Fibroblast of skin of right biceps (primary cell): Measurements from ENCODE around the gene ZSCAN1.
A peak's percentile ranks its signal among the peaks of the same experiment; 100 is the strongest.

ENCODE experiments used
- DNase-seq: peaks from one replicate; pipeline ENCODE4 v3.0.0-alpha.2; 2013

The ZSCAN1 gene

GRCh38 chr19:58085348-58085875 is 51.6 kb downstream of the ZSCAN1 start:
- DNase-seq: no peak

DNA sequence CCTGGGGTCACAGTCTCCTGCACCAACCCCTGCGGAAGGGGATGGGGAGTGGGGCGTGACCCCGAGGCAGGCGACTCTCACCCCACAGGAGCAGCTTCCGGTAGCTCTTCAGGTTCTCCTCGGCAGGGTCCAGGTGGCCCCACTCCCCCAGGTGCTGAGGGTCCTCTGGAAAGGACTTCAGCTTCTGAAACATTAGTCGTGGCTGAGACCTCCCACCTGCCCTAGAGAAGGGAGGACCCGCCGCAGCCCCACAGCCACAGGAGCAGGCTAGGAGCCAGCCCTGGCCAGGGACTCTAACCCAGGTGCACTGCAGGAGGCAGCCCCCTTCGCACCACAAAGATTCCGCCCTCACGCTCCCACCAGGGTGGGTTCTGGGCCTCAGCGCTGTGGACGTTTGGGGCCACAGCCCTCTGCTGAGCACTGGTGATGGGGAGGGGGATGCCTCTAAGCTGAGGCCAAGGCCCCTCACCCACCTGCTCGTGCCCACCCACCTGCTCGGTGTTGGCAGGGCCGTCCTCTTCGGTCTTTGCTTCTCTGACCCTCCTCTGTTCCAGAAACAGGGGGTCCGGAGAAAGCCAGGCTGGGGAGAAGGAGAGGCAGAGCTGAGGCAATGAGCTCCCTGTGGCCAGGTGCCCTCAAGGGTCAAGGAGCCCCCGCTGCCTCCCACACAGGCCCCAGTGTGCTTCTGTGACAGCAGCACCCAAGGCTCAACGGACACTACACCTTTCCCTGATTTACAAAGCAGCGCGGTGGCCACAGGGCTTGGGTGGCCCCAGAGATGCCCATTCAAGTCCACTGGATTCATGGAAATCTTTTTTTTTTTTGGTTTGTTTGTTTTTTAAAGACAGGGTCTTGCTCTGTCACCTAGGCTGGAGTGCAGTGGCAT is 53.2 kb downstream of the ZSCAN1 start:
- DNase-seq: no peak

- DNase-seq: no peak
These were observed 54.8 kb downstream of the ZSCAN1 start for GRCh38 chr19:58088521-58089052.

- DNase-seq: no peak
These were observed 56.0 kb downstream of the ZSCAN1 start for GRCh38 chr19:58089846-58090245.

- no peak for DNase-seq
These were observed 57.6 kb downstream of the ZSCAN1 start for GRCh38 chr19:58091251-58091995.

GRCh38 chr19:58093071-58093470 is 59.2 kb downstream of the ZSCAN1 start:
- DNase-seq: no peak

GRCh38 chr19:58095328-58095727 is 61.5 kb downstream of the ZSCAN1 start:
- DNase-seq: no peak

GRCh38 chr19:58096884-58097283 is 63.1 kb downstream of the ZSCAN1 start:
- DNase-seq: no peak

DNA sequence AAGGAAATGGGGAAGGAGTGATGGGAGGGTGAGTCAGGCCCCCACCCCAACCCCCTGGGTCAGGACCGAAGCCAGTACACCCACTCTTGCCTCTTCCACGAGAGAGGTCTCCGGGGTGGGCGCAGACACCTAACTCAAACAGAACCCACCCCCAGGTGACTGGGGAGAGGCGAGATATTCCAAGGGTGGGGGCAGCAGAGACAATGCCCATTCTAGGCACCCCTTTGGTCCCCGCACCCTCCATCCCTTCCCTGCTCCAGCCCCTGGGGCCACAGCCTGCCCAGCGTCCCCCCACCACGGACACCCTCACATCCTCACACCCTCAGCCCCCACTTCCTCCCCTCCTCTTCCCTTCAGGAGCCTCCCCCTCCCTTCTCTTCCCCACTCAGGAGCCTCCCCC is 63.5 kb downstream of the ZSCAN1 start:
- no peak for DNase-seq

DNA sequence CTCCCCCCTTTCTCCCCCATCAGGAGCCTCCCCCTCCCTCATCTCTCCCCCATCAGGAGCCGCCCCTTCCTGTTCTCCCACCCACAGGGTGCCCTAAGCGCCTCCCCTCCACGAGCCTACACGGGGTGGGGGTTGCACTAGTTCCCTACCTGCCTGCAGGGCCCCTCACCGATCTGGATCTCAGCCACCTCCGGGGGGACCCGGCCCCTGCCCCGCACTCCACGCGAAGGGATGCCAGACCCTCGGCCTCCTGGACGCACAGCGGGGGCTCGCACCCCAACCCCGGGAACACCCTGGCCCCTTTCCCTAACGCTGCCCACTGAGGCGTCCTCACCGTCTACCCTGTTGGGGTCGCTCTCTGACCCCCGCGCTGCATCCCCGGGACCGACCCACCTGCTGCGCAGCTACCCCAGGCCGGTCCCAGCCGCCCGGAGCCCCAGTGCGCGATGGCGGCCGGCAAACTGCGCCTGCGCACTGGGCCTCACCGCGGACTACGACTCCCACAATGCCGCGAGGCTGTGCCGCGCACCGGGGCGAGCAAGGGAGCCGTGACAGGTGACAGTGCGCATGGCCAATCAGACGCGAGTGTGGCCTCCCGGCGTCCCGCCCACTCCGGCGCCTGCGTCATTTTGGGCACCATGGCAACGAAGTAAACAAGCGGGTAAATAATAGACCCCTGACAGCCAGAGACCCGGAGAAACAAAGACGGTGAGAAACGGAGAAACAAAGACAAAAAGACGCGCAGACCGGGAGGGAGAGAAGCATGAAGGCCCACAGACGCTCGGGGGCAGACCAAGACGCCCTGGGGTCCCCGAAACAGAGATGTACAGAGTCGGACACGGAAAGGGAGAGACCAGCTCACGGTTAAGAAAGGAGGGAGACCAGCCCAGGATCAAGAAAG is 64.2 kb downstream of the ZSCAN1 start, which contains the start of gene ZSCAN18:
Gene ZSCAN18 (minus strand): TSS at position 451 of the 901 bp plus-strand sequence. CDS start 7,964 bp downstream, outside the sequence.
- peak; percentile 95 for DNase-seq

- DNase-seq: no peak
These were observed 64.8 kb downstream of the ZSCAN1 start for GRCh38 chr19:58098682-58098998.
